G401 (cell line): ENCODE results near the gene PCNA. TPM values are rescaled to one million over a fixed set of nuclear protein-coding genes. Genes with fewer than 3 reads are reported as not detected.
"Not testable (repeated sequence)": the region's sequence is repeated elsewhere in the genome, so short reads cannot be mapped to it uniquely, and the experiment has no call there.

Experiments
- DNase-seq: peaks from one replicate; pipeline ENCODE4 v3.0.0-alpha.2; 2015; ENCODE audit warnings: low spot score
- in situ Hi-C: cut with HindIII; loops from 2 replicates; pipeline ENCODE4 v1.10.0; 2016; ENCODE audit warnings: low sequenced_read_pairs, mixed read lengths
- total RNA-seq: library from RNA; depleted of rRNA; stranded (reverse); fragments of >200 nt; shearing (Covaris generic); gene quantifications from 2 replicates; pipeline ENCODE4 v1.2.3, GENCODE V29; 2014

Gene PCNA
- total RNA-seq, 1 experiment from 2014 or later, result 347 TPM

DNA sequence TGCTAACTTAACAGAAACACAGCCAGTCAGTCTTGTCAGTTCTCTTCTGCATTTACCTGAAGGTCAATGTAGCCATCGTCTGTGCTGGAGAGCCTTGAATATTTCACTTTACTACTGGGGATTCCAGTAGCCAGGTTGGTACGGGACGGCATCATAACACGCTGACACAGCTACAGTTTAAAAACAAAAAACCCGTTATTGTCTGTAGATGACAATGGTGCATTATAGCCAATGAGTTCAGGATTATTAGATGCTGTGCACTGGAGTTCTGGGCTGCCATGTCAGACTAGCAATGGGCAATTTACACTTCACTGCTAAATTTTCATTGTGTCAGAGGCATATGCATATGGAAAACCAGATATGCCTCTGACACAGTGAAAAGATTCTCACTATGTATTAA is 10.5 kb downstream of the PCNA start:
- no peak for DNase-seq
- in situ Hi-C loops, result no loop called here

DNA sequence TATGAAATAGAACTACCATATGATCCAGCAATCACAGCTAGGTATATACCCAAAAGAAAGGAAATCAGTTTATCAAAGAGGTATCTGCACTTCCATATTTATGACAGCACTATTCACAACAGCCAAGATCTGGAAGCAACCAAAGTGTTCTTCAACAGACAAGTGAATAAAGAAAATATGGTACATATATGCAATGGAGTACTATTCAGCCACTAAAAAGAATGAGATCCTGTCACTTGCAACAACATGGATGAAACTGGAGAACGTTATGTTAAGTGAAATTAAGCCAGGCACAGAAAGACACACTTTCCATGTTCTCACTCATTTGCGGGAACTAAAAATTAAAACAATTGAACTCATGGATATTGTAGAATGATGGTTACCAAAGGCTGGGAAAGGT is 15.3 kb downstream of the PCNA start:
- DNase-seq, result no peak
- in situ Hi-C loops, result no loop called here

DNA sequence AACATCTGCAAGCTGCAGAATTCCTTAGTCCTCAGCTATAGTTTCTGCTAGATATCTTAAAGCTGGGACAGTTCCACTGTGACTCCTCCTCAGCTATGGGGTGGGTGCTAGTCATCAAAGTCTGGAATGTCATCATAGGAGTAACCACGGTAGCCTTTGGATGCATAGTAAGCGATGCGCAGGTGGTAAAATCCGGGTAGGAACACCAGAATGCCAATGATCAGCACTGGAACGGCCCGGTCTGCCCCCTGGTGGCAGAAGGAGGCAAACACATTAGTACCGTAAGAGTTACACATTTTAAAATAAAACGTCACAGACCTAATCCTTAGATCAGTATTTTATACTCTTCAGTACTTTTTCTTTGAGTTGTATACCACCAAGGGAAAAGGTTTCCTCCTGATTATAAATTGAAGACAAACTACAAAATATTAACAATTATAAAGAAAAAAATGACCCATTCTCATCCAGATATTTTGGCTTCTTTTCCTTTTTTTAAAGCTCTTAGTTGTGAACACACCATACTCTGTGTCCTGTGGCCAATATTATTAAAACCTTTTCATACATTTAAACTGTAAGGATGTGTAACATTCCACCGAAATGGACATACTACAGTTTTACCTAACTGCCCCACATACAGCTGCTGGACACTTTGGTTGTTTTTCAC is 18.9 kb downstream of the PCNA start:
- in situ Hi-C loops, result no loop called here

DNA sequence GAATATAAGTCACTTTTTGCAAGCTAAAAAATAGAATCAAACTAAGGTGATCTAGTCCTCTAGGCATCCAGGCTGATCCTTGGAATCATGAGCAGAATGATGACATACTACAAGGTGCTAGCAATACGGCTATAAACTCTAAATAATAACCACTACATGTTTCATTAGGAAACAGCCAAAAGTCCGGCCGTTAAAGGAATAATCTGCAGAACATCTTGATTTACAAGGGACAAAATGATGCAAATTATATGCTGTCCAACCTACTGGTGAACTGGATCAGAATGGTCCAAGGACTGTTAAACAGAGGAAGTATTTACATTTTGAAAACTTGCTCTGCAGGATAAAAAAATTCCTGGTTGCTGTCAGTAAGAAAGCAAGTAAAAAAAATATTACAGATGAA is 19.8 kb downstream of the PCNA start:
- in situ Hi-C loops, DNase-seq: not testable (repeated sequence)

More for the DNA sequence above, 18.9 kb downstream of the PCNA start:
- peak; percentile 84 for DNase-seq

DNA sequence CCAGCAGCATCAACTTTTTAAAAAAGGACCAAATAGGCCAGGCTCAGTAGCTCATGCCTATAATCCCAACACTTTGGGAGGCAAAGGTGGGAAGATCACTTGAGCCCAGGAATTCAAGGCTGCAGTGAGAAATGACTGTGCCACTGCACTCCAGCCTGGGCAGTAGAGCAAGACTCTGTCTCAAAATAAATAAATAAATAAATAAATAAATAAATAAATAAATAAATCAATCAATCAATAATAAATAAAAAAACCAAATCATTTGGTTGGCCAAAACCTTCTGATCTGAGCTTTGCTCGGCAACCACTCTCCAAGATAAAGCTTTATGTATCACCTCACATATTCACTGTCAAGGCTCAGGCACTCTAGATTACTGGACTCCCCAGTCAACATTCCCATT is 20.7 kb downstream of the PCNA start:
- in situ Hi-C loops, DNase-seq: not testable (repeated sequence)

DNA sequence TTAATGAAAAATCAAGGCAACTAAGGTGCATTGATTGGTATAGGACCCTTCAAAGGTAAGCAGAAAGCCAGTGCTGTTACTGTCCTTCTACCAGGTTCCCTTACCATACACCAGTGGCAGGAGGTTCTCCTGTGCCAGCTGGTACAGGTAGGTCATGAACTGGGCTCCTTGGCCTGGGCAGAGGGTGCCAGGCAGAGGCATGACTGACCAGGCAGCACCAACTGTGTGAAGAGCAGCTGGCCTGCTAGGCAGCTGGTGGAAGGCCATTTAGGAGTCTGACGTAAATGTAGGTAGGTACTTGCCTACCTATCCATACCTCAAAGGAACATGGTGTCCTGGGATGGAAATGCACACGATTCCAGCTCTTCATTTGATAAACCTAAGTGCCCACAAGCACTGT is 23.3 kb downstream of the PCNA start:
- DNase-seq, result no peak
- in situ Hi-C loops, result no loop called here

DNA sequence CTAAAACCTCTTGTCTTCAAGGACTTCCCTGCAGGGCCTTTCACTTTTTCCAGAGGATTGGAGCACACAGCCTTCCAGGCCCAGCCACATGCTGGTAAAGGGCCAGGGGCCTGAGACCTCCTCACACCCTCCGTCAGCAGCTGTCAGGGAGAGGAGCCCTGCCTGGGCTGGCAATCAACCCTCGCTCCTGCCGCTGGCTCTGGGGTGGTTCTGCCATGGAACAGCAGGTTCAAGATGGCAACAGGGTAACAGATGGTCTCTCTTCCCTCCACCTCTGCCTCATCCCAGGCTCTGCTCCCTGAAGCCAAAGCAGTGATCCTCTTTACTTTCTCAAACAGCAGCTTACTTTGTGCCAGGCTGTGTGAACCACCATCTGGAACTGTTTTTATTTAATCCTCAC is 23.8 kb downstream of the PCNA start:
- no peak for DNase-seq
- in situ Hi-C loops, result no loop called here

DNA sequence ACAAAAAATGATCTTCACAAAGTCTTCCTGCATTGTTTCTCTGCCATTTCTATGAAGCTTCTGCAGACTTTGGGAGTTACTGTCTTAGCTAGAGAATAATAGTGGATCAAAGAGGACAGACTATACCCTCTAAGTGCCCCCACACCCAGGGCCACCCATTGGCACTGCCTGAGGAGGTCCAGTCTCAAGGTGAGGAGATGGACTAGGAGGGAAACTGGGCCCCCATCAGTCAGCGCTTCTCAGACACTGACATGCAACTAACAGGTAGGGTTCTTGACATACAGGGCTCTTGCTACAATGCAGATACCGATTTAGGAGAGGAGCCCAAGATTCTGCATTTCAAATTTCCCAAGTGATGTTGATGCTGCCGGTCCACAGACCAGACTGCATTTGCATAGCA is 24.3 kb downstream of the PCNA start:
- DNase-seq, result no peak
- in situ Hi-C loops, result no loop called here

DNA sequence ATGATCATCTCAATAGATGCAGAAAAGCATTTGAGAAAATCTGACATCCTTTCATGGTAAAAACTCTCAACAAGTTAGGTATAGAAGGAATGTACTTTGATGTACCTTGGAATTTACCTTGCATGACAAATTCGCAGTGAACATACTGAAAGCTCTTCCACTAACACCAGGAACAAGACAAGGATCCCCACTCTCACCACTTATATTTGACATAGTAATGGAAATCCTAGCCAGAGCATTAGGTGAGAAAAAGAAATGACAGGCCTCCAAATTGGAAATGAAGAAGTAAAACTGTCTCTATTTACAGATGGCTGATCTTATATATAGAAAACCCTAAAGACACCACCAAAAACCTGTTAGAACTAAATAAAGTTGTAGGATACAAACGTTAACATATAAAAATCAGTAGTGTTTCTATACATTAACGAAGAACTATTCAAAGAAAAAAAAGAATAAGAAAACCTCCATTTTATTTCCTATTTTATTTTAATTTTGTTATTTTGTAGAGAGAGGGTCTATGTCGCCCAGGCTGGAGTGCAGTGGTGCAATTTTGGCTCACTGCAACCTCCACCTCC is 26.9 kb downstream of the PCNA start:
- DNase-seq, result no peak
- in situ Hi-C loops, result no loop called here

DNA sequence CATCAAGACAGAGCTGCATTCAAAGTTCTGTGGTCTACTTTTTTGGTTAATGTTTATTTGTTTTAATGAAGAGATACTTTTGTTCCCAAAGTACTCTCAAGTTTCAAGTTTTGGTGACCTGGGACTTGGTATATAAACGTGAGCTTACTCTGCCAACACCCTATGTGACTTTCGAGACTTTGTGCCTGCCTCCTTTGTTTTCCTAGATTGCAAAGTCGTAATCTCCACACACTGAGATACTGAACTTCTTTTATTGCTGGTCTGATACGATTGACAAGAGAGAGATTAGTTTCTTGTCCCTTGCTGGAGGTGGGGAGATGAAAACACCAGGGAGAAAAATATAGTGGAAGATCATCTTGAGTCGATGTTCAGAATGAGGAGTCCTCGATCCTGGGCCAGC is 27.9 kb downstream of the PCNA start:
- no peak for DNase-seq
- in situ Hi-C loops, result no loop called here

DNA sequence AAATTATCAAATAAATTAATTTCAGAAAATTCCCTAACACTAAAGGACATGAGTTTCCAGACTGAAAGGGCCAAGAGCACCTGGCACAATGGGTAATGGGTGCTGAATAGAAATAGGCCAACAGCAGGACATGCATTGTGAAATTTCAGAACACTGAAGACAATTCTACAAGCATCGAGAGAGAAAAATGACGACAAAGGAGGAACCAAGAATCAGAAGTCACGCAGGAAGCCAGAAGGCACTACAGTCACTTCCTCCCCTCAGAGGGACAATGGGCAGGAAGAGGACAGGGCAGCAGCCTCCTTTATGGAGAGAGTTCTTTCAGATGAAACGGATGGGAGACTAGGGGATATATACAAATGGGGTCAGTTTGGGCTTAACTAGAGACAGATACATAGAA is 29.6 kb downstream of the PCNA start:
- no peak for DNase-seq
- in situ Hi-C loops, result no loop called here

DNA sequence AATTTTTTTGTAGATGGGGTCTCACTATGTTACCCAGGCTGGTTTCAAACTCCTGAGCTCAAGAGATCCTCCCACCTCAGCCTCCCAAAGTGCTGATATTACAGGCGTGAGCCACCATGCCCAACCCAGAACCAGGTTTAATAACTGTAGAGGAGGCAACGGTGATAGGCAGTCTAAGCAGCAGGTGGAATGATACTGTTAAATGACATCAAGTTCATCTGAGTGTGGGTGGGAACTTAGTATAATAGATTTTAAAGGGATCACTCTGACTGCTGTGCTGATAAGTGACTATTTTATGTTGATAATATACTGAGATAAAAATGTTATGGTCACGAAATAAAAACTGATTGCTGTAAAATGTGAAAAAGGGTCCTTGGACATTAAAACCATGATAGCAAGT is 31.1 kb downstream of the PCNA start:
- in situ Hi-C loops, result no loop called here
- DNase-seq, result no peak

DNA sequence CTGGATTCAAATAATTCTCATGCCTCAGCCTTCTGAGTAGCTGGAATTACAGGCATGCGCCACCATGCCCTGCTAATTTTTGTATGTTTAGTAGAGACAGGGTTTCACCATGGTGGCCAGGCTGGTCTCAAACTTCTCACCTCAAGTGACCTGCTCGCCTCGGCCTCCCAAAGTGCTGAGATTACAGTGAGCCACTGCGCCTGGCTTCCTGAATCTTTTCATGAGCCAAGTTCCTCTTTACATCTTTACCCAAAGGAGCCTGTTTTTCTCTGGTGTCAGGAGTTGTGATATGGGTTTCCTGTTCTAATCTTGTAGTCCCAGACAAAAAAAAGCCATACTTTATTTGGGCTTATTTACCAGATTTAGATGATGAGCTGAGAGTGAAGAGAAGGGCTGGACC is 34.4 kb downstream of the PCNA start:
- in situ Hi-C loops, result no loop called here

DNA sequence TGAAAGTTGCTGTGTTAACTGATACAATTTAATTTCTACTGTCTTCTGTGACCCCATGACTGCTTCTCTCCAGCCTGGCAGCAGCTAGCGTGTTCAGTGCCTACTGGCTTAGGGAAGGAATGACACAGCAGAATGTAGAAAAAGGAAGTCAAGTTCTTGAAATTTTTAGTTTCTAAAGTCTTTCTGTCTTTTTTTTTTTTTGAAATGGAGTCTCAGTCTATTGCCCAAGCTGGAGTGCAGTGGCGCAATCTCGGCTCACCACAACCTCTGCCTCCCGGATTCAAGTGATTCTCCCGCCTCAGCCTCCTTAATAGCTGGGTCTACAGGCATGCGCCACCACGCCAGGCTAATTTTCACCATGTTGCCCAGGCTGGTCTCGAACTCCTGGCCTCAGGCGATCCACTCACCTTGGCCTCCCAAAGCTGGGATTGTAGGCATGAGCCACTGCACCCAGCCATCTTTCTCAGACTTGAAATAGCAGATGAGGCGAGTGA is 39.3 kb downstream of the PCNA start:
- in situ Hi-C loops, result no loop called here
- DNase-seq, result no peak

More for the DNA sequence above, 34.4 kb downstream of the PCNA start:
- no peak for DNase-seq

DNA sequence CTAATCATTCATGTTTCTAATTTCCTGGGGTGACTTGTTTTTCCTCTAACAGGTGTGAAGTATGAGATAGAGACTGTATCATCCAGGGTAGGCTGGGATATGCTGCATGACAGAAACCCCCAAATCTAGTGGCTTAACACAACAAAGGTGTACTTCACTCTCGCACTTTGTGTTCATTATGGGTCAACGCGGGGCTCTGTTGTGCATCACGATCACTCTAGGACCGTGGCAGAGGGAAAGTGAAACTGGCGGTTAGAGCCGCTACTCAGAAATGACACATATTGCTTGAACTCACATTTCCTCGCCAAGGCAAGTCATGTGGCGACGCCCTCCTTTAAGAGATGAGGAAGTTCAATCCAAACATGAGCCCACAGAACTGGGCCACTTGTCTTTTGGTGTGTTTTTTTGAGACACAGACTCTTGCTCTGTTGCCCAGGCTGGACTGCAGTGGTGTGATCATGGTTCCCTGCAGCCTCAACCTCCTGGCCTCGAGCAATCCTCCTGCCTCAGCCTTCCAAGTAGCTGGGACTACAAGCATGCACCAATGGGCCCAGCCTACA is 41.3 kb downstream of the PCNA start:
- in situ Hi-C loops, result no loop called here
- no peak for DNase-seq

DNA sequence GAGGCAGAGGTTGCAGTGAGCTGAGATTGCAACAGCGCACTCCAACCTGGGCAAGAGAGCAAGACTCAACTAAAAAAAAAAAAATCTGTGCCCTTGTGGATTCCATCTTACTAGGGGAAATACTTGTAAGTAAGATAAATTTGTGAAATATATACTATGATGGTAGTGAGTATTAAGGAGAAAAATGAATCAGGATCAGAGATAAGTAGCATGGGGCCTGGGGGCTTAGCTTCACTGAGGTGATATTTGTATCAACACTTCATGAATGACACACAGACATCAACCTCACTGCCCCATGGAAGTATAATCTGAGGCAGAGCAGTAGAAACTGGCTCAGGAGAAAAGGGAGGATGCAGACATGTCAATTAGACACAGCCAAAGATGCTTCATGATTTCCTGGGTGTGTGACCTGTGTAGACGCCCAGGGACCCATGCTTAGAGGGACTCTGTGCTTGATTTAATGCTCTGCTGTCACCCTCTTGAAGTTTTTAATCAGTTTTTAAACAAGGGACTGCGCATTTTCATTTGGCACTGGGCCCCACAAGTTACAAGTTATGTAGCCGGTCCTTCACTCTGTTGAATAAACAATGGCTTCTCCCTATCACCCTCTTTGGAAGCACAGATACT is 41.9 kb downstream of the PCNA start:
- in situ Hi-C loops, result no loop called here
- no peak for DNase-seq

DNA sequence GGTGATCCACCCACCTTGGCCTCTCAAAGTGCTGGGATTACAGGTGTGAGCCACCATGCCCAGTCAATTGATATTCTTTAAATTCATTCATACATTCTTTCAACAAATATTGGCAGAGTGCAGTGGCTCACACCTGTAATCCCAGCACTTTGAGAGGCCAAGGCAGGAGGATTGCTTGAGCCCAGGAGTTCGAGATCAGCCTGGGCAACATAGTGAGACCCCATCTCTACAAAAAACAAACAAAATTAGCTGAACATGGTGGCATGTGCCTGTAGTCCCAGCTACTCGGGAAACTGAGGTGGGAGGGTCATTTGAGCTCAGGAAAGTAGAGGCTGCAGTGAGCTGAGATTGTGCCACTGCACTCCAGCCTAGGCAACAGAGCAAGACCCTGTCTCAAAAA is 42.8 kb downstream of the PCNA start:
- DNase-seq, in situ Hi-C loops: not testable (repeated sequence)

DNA sequence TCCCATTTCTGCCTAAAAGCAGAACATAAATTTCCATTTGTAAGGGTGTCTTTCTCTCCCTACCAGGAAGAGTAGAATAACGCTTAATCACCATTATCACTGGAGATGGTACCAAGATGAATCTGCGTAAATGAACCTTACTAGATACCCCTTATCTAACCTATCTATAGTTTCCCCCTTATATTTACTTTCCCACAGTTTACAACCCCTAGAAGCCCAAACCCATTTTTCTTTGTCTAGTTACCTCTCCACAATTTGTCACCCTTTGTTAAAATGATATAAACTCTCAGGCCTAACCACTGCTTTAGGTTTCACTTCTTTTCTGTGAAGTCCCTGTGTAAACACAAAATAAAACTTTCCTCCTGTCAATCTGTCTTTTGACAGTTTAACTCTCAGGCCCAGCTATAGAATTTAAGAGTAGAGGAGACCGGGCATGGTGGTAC is 45.5 kb downstream of the PCNA start:
- in situ Hi-C loops, result no loop called here
- DNase-seq, result no peak

DNA sequence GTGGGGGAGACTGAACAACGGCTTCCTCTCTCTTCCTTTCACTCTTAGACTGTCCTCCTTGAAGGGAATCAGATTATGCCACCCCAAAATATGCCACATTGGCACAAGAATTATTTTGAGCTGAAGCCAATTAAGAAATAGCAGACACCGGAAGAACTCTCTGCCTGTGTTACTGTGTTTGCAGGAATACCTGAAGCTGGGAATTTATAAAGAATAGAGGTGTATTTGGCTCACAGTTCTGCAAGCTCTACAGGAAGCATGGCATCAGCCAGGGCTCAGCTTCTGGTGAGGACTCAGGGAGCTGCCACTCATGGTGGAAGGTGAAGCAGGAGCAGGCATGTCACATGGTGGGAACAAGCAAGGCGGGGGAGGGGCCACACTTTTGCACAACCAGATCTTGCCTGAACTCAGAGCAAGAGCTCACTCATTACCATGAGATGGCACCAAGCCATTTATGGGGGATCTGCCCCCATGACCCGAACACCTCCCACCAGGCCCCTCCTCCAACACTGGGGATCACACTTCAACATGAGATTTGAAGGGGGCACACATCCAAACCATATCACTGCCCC is 46.0 kb downstream of the PCNA start:
- DNase-seq, result no peak
- in situ Hi-C loops, result no loop called here
